Stimulated activated CD4-positive, alpha-beta T cell treated with anti-CD3 and anti-CD28 coated beads, Interleukin-4, amount 100 ng/mL, for 4 hours (primary cell): ENCODE data around the gene SPIN1.

Experiments
- DNase-seq, 2 experiments: peaks; one replicate each; pipeline ENCODE4 v3.0.0-alpha.2; 2020

The SPIN1 gene

DNA sequence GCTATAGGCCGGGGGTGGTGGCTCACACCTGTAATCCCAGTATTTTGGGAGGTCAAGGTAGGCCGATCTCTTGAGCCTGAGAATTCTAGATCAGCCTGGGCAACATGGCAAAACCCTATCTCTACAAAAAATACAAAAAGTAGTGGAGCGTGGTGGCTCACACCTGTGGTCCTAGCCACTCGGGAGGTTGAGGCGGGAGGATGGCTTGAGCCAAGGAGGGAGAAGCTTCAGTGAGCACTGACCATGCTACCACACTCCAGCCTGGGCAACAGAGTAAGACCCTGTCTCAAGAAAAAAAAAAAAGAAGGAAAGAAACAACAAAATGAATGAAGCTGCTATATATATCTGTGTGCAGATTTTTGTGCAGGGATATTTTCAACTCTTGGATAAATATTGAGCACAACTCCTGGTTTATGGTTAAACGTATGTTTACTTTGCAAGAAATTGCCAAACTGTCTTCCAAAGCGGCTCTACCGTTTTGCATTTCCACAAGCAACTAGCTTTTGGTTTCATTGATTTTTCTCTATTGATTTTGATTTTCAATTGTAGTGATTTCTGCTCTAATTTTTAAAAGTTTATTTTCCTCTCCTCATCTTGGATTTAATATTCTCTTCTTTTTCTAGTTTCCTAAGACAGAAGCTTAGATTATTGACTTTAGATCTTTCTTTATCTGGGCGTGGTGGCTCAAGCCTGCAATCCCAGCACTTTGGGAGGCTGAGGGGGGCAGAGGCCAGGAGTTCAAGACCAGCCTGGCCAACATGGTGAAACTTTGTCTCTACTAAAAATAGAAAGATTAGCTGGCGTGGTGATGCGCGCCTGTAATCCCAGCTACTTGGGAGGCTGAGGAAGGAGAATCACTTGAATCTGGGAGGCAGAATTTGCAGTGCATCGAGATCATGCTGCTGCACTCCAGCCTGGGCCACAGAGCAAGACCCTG is 49.2 kb downstream of the SPIN1 start:
- DNase-seq = no peak

DNA sequence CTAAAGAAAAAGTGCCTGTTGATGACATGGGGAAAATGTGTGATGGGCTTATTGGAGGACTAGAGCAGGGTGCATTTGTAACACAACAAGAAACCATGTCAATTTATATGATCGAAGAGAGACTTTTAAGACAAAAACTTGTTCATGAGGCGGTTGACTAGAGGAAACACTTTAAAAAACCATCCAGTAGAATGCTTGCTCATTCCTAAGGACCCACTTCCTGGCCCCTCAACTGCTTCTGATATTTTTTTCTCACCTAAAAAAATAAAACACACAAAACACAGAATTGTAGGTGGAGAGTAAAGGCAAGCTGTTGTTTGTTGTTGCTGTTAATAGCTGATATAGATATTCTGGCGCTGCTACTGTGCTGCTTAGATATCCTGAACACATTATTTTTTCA is 50.6 kb downstream of the SPIN1 start:
- no peak for DNase-seq

DNA sequence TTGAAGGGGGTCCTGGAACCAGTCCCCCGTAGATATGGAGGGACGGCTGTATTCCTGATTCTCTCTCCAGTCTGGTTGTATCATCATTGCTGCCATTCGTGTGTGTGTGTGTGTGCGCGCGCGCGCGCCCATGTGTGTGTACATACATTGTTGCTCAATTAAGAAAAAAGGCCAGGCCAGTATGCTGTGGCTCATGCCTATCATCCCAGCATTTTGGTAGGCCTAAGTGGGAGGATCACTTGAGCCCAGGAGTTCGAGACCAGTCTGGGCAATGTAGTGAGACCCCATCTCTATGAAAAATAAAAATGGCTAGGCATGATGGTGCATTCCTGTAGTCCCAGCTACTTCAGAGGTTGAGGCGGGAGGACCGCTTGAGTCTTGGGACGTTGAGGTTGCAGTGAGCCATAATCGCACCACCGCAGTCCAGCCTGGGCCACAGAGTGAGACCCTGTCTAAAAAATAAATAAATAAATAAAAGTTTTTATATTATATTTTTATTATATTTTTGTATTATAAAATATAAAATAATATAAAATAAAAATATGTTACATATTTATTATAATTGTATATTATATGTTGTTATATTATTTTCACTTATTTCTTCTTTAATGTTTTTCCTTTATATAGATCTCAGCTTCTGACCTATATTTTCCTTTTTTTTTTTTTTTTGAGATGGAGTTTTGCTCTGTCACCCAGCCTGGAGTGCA is 53.2 kb downstream of the SPIN1 start:
- no peak for DNase-seq

GRCh38 chr9:88443480-88444113 is 55.4 kb downstream of the SPIN1 start:
- no peak for DNase-seq

- DNase-seq = no peak
These were observed 58.5 kb downstream of the SPIN1 start for GRCh38 chr9:88446728-88447127.

DNA sequence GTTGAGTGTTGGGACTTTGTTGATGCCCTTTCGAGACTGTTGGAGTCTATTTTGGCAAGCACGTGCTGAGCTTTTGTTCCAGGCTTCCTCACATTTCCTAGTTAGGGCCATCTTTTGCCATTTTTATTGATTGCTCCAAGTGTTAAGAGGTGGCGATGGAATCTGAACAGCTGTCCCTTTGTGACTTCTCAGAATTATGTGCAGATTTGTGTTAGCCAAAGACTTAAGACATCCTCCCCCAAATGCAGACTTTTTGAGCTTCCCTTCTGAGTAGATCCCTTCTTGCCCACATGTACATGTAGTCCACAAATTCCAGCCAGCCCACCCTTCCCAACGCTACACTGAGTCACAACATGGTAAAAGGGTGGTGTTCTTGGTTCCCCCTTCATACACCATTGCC is 59.2 kb downstream of the SPIN1 start:
- no peak for DNase-seq

DNA sequence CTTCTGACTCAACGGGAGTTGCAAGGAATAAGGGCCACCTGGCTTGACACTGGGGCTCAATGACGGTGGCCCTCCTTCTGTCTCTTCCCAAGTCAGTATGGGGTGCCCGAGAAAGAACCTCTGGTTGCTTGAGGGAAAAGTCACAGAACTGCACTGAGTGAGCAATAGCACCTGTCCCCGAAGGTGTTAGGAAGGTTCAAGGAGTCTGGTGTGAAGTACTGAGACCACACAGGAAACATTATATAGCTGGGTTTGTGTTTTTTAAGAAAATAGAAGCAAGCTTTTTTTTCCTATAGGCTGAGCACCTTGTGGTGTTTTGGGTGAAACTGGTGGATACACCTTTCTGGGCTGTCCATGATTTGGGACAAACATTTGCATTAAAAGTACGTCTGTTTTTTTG is 62.9 kb downstream of the SPIN1 start:
- DNase-seq = no peak

- no peak for DNase-seq
These were observed 70.6 kb downstream of the SPIN1 start for GRCh38 chr9:88458716-88459465.

GRCh38 chr9:88460587-88461332 is 72.5 kb downstream of the SPIN1 start:
- peak in 1 of 2 experiments; percentile 7 for DNase-seq

DNA sequence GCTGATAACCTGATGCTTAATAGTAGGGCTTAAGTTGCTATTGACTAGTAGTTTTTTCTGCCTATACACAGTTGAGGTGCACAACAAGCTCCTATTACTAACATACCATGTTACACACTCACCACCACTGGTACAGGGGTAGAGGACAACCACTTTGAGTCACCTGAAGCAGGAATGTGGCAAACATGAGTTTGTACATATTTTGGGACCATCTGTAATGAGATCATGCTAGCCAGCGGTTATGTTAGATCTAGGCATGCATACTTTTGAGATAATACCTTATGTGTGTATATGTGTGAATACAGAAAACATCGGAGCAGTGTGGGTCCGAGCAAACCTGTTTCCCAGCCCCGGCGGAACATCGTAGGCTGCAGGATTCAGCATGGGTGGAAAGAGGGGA is 73.9 kb downstream of the SPIN1 start:
- DNase-seq = no peak

- no peak for DNase-seq
These were observed 76.6 kb downstream of the SPIN1 start for GRCh38 chr9:88464851-88465250.

DNA sequence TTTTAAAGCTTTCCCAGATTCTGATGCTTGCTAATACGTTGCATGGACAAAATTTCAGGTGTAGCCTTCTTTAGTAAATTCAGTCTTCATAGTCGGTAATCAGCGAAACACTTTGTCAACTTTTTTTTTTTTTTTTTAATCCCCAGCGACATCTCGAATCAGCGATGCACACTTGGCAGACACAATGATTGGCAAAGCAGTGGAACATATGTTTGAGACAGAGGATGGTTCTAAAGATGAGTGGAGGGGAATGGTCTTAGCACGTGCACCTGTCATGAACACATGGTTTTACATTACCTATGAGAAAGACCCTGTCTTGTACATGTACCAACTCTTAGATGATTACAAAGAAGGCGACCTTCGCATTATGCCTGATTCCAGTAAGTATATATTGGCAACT is 80.0 kb downstream of the SPIN1 start:
- no peak for DNase-seq

DNA sequence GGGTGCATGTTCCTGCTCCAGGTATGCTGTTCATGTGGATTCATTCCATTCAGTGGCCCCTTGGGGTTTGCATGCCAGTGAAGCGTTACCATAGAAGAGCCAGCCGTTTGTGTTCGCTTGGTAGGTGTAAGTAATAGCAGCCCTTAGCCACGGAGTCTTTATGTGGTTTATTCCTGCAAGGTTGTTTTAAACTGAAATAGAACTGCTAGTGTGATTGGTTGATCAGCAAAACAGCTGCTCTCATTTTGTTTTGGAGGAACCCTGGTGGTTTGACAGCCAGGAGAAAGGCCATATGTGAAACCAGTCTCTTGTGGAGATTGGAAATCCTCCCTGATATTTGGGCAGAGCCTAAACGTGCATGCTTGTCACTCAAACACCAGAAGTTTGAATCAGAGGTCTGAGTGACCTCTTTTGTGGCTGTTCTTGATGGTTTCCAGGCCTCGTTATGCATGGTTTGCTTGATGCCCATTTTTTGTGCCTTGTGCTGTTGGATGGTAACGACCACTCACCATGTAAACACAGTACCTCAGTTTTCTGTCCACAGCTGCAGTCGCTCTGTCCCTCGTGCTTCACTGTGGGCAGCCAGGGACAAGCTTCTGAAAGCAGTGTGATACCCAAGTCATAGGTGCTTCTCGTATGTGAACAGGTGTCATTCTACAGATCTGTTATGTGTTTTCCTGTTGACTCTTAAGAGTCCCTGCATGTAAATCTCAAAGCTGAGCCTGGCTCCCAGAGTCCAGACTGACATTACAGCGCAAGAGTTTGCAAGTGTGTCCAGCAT is 88.4 kb downstream of the SPIN1 start:
- DNase-seq = no peak

DNA sequence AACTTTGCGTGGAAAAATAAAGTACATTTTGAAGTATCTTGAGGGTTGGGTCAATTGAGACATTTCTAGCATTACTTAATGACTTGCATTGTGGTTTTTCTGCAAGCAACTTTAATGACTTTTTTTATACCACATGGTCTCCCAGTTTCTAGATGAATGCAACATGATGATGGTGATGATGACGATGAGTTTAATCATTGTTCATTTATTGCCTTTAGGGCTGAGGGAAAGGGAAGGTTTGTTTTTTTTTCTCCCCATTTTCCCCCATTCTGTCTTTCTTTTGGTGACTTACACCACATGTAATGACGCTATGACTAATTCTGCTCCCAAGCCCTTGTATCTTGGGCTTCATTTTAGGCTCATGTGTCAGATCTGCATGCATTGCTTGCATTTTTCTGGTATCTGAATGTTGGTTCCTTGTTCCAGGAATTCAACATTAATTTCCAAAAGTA is 89.1 kb downstream of the SPIN1 start:
- DNase-seq = no peak

DNA sequence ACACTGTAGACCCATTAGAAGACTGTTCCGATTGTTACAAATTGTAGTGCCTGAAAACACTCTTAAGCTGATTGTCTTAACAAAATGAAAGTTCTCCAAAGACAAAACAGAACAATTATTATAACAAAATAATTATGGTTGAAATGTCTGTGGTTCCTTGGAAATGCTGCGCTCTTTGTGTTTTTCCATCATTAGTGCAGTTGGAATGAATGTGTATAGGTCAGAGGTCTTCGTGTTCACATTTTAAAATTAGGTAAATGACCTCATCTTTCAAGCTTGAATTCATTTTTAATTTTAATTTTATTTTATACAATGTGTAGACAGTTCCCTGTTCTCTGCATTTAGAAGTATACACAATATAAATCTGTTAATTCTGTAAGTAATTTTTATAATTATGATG is 90.0 kb downstream of the SPIN1 start:
- no peak for DNase-seq

DNA sequence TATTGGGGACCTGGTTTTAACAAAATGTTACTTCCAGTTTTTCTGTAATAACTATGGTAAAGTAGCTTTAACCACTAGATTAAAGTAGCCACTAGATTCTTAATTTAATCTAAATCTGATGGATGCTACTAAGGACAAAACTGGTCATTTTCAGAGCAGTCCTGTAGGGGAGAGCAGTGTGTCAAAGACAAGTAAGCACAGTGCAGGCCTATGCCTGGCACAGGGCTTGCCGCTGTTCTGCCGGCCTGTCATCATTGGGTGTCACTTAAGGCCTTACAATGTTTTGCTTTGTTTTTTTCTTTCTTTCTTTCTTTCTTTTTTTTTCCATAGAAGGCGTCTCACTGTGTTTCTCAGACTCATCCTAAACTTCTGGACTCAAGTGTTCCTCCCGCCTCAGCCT is 93.7 kb downstream of the SPIN1 start:
- DNase-seq = no peak

DNA sequence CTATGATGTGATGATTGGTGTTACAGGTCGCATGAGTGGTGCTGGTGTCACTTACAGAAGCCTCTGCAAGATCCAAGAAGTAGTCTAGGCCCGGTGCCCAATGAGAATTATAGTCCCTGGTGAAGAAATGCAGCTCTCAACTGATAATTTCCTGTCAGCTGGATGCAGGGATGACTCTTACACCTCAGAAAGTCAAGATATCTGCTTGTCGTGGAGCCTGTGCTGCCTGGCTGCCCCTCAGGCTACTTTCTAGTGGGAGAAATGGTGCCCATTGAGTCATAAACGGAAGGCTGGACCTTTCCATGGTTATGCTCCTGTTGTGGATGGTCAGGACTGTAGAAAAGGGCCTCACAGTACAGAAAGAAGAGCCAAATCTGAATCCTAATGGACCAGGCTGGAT is 99.9 kb downstream of the SPIN1 start:
- DNase-seq = no peak

DNA sequence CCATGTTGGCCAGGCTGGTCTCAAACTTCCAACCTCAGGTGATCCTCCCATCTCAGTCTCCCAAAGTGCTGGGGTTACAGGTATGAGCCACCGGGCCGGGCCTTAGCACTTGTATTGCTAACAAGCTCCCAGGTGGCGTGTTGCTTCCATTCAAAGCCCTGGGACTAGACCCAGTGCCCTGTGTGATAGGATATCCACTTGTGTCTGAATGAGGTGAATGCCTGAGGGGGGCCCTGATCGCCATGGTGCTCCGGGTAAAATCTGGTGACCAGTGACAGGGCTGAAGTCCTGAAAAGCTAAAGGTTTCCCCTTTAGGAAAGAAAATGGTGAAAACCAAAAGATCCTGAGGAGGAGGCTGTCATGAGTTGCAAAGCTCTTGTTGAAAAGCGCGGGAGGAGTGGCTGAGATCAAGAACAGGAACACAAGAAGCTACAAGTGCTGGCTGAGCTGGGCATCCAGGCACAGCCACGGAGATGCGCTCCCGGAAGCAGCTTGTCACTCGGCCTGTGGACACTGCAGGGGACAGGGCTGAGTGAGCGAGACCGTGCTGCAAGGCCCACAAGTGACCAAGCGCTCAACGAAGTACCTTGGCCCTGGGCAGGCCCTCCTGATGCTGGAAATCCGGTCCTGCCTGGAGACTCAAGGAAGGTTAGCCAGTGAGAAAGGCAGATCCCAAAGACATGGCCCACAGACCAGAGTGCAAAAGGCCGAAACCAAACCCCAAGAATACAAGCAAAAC is 106.9 kb downstream of the SPIN1 start:
- no peak for DNase-seq

DNA sequence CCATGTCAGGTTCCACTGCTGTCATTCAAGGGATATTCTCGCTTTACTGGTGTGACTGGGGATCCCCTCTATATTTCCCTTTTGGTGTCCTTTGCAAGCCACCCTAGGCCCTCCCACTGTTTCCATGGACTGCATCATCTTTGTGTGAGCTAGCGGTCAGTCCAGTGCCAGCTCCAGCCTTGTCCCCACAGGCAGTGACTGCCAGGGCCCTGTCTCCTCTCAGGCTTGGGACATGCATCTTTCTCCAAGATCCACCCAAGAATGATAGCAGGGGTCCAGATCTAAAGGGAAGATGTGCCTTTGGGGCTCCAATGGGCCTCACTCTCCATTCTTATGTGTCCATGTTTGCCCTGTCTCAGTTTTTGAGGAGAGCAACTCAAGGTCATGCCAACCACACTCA is 109.0 kb downstream of the SPIN1 start:
- DNase-seq = no peak

DNA sequence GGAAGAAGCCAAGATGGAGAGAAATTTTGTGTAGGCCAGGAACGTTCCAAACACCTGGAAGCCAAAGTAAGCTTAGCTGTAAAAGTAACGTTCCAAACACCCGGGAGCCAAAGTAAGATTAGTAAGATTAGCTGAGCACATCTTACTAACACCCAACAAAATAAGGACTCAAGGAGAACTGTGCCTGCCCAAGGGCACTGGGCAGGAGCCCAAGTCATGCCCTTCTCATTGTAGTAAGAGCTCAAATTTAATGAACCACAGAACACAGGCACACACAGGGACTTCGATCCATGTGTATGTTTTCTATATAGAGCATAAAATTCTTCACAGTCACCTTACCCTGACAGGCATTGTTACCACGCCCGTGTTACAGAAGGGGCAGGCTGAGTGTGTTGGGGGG is 110.6 kb downstream of the SPIN1 start:
- DNase-seq = no peak

- no peak for DNase-seq
These were observed 112.8 kb downstream of the SPIN1 start for GRCh38 chr9:88501086-88501485.
